Measurements from ENCODE around the gene BLOC1S6.

DNA sequence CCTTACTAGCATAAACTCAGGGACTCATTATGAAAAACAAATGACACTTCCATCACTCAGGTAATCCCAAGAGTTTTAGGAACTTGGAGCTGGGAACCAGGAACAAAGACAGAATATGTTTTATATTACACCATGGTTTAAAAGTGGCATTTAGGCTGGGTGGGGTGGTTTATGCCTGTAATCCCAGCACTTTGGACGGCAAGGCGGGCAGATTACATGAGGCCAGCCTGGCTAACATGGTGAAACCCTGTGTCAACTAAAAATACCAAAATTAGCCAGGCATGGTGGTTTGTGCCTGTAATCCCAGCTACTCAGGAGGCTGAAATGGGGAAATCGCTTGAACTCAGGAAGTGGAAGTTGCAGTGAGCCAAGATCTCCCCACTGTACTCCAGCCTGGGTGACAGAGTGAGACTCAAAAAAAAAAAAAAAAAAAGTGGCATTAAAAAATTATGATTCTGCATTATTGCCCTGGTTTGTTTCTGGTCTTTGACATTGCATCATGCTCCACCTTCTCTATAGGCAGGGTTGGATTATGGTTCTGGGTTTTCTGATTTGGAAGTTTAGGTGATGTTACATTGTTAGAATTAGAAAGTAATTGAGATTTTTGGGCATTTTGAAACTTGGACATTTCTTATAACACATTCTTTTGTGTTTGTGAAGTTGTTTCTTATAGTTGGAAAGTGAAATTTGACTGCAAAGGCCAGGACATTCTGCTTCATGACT, 66.7 kb downstream of the BLOC1S6 start:
- TF ChIP-seq, protein P1, sequence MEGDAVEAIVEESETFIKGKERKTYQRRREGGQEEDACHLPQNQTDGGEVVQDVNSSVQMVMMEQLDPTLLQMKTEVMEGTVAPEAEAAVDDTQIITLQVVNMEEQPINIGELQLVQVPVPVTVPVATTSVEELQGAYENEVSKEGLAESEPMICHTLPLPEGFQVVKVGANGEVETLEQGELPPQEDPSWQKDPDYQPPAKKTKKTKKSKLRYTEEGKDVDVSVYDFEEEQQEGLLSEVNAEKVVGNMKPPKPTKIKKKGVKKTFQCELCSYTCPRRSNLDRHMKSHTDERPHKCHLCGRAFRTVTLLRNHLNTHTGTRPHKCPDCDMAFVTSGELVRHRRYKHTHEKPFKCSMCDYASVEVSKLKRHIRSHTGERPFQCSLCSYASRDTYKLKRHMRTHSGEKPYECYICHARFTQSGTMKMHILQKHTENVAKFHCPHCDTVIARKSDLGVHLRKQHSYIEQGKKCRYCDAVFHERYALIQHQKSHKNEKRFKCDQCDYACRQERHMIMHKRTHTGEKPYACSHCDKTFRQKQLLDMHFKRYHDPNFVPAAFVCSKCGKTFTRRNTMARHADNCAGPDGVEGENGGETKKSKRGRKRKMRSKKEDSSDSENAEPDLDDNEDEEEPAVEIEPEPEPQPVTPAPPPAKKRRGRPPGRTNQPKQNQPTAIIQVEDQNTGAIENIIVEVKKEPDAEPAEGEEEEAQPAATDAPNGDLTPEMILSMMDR (IDR thresholded peaks at IDR 0.05), result no peak
- no peak for TF ChIP-seq POLR2A (IDR thresholded peaks at IDR 0.05)
